NCI-H1105 treated with DMSO at 0.1 percent for 48 hours (cell line): Measurements from ENCODE around the gene CD276.

Experiments
- DNase-seq: peaks from one replicate; lab custom pipeline; 2025; lab: John Stamatoyannopoulos, UW

CD276 gene

DNA sequence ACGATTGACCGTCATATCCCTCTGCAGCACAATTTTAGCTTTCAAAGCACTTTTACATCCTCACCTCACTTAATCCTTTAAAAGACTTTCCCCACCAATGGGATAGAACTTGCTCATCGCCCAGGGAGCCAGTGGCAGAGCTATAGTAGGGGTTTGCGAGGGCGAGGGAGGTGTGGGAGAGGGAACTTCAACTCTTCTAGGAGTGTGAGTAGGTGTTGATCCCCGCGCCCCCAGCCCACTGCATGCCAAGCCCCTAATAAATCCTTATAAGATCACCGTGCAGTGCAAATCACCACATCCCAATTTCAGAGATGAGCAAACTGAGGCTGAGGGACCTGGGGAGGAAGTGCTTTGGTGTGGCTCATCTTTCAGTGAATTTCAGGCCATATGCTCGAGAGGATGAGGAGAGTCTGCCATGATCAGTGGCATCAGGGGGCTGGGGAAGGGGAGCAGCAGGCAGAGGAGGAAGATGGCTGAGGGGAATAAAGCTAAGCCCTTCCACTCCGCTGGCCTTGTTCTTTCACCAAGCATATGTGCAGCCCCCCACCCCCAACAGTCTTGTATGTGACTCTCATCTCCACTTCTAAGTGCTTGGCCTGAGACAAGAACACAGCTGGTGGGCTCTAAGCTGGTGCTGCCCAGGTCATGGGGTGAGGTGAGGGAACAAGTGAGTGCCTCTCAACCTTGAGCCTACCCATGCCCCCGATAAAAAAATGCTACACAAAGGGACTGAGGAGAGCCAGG lies 63.8 kb downstream of the CD276 start:
- no peak for DNase-seq

DNA sequence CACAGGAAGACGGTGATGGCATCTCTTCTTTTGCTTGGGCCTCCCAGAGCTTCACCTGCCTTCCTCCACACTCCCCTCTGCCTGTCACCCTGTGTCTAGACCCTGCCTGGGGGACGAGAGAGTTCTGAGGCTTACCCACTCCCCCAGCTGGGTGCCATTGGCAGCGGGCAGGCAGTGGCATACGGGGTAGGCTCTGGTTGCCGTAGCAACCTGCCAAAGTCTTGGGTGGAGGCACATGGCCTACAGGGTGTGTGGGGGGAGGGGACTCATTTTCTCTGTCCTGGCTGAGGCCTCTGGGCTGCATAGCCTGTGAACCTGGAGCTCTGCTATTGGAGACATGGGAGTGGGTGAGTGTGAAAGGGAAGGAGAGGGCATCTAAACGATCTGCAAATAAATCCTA lies 64.5 kb downstream of the CD276 start:
- DNase-seq: no peak

GRCh38 chr15:73749533-73749932 lies 65.3 kb downstream of the CD276 start:
- no peak for DNase-seq

DNA sequence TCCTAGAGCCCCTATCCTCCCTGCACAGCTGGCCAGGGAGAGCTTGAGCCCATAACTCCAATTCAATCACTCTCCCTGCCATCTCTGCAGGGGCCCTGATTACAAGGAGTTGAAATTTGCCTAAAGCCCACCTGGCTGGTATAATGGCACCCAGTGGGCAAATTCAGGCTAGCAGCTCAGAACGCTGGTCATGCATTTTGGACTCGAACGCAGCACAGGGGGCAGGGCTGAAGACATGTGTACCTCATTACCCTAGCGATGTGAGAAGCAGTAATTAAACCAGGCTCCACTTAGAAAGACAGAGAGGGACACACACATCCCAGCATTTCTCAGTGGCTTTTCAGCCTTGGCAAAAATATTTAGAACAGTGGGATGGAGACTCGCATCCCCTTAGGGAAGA lies 65.8 kb downstream of the CD276 start:
- no peak for DNase-seq

DNA sequence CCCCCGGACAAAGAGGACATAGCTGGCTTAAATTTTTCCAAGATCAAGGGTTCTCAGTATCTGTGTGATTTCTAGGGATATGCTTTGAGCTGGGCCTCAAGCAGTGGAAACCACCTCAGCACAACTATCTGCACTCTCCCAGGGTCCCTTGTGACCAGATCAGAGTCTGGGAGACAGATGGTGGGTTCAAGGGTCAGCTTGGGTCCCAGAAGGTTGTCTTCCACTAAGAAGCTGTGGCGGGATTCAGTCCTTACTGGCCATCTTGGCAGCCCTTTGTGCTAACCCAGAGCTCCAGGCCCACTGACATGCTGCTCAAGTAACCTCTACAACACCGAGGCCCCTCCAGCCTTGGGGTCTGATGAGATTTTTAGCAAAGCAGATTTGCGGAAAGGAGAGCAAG lies 66.3 kb downstream of the CD276 start:
- DNase-seq: no peak

DNA sequence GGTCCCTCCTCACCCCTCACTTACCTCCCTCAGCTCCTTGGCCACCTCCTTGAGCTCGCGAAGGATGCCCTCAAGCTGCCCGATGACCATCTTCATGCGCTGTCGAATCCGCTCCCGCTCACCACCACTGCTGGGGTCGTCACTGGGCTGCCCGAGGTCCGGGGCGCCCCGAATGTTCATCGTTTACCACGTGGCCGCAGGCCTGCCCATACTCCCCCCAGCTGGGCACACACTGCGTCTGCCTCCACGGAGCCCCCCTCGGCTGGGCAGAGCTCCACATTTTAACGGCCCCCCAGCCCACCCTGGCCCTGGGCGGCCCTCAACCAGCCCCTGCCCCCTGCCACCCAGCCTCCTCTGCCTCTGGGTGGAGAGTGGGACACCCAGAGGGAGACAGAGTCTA lies 66.8 kb downstream of the CD276 start:
- no peak for DNase-seq

- DNase-seq: no peak
These were observed 67.3 kb downstream of the CD276 start for GRCh38 chr15:73751511-73751898.

DNA sequence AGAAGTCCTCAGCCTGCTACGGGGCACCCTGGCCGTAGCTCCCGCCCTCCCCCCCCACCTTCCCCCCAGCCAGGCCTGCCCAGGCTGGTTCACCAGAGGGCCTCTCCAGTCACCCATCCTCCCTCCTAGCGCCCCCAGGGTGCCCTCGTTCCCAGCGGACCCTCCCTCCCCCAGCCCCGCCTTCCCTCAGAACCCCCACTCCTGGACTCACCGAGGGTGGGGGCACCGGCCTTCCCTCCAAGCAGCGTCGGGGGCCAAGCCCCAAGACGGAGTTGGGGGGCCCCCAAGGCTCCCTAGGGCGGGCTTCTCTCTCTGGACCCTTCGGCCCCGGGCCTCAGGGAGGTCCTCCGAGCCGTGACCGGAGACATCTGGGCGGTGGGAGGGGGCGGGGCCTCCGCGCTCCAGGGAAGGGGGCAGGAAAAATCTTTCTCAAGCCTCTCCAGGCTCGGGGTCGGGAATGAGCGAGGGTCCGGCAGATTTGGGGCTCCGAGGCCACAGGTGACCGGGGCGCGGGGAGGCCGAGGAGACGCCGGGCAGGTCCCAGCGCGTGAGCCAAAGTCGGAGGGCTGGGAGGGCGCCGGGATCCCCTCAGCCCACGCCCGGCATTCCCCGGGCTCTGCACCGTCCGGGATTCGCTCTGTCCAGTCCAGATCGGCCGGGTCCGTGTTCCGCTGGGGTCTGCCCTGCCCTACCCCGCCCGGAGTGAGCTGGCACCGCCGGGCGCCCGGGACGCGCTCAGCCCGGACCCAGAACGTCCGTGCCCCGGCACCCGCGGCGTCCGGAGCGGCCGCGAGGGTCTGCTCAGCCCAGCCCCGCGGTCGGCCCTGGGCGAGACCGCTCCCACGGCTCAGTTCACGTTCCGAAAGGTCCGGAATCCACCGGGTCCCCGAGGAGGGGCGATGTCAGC lies 68.0 kb downstream of the CD276 start:
- no peak for DNase-seq

GRCh38 chr15:73752806-73753193 lies 68.6 kb downstream of the CD276 start:
- DNase-seq: no peak

GRCh38 chr15:73753250-73754130 lies 69.3 kb downstream of the CD276 start, which contains the start of gene INSYN1:
Gene INSYN1, minus strand, starts transcription at chr15:73753351. Its CDS starts 2,221 bp downstream, at chr15:73751130.
- no peak for DNase-seq

DNA sequence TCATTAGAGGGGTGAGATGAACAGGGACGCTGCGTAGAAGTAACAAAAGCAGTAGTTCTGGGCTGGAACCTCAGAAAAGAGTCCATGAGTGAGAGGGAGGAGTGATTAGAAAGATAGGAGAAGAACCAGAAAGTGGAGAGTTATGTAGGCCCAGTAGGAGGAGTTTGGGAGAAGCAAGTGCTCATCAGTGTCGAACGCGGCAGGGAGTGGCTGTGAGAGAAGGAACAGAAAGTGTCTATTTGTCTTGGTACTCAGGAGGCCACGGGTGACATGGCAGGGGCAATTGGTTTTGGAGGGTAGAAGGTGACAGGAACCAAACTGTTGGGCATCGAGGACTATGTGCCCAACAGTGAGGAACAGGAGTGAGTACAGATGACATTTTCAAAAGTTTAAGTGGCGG lies 70.3 kb downstream of the CD276 start:
- DNase-seq: no peak

GRCh38 chr15:73755481-73755880 lies 71.3 kb downstream of the CD276 start:
- DNase-seq: peak; percentile 44

DNA sequence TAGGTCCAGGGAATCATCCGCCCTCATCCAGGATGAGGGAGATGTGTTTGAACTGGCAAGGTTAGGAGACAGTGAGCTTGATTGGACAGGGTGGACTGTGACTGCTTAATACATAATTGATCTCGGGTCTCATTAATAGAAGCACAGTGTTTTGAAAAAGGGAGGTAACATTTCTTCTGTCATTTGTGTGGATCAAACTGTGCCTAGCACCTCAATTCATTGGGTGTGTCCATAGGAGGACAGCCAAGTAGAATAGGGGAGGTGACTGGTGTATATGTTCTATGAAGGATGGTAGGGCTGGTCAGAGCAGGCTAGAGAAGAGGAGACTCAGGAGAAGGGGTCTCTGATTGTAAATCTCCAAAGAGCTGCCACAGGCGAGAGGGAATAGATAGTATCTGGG lies 71.8 kb downstream of the CD276 start:
- no peak for DNase-seq

- no peak for DNase-seq
These were observed 72.2 kb downstream of the CD276 start for GRCh38 chr15:73756390-73756789.

GRCh38 chr15:73756947-73757513 lies 72.8 kb downstream of the CD276 start:
- no peak for DNase-seq

- no peak for DNase-seq
These were observed 73.4 kb downstream of the CD276 start for GRCh38 chr15:73757571-73757970.

DNA sequence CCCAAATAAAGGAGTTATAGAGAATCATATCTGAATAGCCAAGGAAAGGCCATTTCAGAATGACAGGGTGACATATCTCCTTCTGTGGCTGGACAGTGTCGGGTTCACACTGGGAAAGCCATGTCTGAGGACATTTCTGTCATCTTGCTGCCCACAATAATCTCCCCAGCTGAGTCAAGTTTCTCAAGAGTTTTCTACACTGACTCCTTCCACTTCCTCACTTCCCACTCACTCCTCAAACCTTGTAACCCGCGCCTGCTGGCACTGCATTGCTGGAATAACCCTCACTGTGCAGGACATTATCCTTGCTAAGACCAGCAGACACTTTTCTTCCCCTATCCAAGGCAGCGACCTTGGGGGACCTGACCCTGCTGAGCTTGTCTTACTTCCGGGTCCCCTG lies 74.3 kb downstream of the CD276 start:
- no peak for DNase-seq

DNA sequence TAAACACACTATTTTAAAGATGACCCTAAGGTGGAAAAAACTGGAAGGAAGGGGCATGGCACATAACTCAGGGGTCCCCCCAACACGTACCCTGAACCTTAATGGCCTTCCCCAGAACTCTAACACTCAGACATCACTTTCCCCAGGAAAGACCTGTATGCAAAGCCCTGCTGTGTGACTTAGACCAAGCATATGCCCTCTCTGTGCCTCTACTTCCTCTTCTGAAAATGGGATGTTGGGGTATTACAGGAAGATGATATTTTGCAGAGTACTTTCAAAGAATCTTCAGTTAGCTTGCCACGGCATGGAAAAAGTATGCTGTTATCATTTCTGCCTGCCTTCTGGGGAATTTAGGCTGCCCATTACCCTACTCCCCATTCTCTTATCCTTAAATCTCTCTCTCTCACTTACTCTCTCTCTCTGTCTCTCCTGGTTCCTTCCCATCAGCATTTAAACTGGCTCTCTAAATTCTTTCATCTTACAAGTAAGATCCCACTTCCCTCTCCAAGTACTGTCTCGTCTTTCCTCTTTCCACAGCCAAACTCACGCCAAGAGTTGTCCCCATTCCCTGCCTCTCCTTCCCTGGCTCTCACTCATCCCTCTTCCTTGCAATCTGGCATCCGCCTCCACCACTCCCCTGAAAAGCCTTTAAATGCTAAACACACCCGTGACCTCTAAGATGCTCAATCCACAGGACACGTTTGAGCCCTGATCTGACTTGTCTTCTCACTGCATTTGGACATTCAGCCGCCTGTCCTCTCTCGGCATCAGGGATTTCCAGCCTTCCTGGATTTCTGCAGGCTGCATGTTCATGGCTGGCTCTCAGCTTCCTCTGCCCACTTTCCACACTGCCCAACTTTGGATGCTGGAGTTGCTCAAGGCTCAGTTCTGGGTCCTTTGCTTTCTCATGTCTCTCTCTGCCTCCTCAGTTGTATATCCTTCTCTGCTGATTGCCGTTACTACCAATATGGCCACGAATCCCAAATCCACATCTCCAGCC lies 76.4 kb downstream of the CD276 start:
- DNase-seq: no peak

DNA sequence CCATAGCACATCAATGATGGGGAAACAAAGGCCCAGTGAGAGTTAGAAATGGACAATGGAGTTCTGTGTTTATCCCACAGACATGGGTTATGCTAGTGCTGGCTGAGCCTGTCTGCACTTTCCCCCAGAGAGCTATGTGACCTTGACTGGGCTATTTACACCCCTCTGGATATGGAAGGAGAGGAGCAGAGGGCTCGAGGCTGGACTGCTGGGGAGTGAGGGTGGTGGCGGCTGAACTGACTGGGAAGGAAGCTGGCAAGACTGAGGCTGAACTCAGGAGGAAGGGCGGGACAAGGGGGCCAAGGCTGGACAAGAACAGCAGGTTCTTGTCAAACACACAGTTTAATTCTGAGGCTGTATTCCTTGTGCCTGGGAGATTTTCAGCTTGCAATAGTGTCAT lies 79.7 kb downstream of the CD276 start:
- DNase-seq: no peak
